Measurements from ENCODE around the gene LOX.

GRCh38 chr5:122030251-122030650 lies 47.8 kb downstream of the LOX start:
- TF ChIP-seq CTCF (IDR thresholded peaks at IDR 0.05) (no peak), POLR2A (IDR thresholded peaks at IDR 0.05) (no peak), POLR2AphosphoS5 (IDR thresholded peaks at IDR 0.05) (no peak)
